ENCODE measurements around the gene IGF2BP3. TPM values are rescaled to one million over a fixed set of nuclear protein-coding genes. Genes with fewer than 3 reads are reported as not detected.
"Not testable (repeated sequence)": the region's sequence is repeated elsewhere in the genome, so short reads cannot be mapped to it uniquely, and the experiment has no call there.

IGF2BP3 gene
- total RNA-seq, 1 donor from 2014 or later = 2.0 TPM

- H3K36me3 ChIP-seq = no peaks in the 10 kb centered on the region
- no peaks in the 10 kb centered on the region for H3K27me3 ChIP-seq (ENCODE audit: low read depth)
- DNase-seq (no peak), ATAC-seq (no peak)
- intact Hi-C loops (cut with DNase I) = no loop called here
- peaks cover 44% of the 10 kb centered on the region for H3K4me1 ChIP-seq
- H3K27ac ChIP-seq = no peak overlapping the region
- no peak overlapping the region for H3K4me3 ChIP-seq
- TF ChIP-seq, protein P1, sequence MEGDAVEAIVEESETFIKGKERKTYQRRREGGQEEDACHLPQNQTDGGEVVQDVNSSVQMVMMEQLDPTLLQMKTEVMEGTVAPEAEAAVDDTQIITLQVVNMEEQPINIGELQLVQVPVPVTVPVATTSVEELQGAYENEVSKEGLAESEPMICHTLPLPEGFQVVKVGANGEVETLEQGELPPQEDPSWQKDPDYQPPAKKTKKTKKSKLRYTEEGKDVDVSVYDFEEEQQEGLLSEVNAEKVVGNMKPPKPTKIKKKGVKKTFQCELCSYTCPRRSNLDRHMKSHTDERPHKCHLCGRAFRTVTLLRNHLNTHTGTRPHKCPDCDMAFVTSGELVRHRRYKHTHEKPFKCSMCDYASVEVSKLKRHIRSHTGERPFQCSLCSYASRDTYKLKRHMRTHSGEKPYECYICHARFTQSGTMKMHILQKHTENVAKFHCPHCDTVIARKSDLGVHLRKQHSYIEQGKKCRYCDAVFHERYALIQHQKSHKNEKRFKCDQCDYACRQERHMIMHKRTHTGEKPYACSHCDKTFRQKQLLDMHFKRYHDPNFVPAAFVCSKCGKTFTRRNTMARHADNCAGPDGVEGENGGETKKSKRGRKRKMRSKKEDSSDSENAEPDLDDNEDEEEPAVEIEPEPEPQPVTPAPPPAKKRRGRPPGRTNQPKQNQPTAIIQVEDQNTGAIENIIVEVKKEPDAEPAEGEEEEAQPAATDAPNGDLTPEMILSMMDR (IDR thresholded peaks at IDR 0.05) = no peak
- no peaks in the 10 kb centered on the region for H3K9me3 ChIP-seq
Measured at GRCh38 chr7:23332193-23332592, 138.1 kb downstream of the IGF2BP3 start.

DNA sequence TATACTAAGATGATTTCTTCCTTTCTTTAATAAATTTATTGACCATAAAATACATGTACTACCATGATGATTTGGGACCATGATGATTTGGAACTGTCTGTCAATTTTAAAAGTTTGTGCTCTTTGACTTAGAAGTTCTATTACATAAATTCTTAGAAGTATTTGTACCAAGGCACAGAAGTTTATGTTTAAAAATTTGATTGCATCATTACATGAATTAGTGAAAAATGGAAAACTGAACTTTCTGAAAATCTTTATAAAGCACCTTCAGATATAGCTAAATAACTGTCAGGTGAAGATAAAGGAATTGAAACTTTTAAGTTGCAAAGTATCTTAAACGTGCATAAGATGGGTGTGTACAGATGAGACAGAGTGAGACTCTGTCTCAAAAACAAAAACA, 139.2 kb downstream of the IGF2BP3 start:
- intact Hi-C loops (cut with DNase I) = no loop called here
- DNase-seq (no peak), ATAC-seq (no peak)
- Histone ChIP-seq H3K27ac (no peak overlapping the region), H3K9me3 (no peaks in the 10 kb centered on the region), H3K36me3 (no peaks in the 10 kb centered on the region), H3K4me1 (peaks cover 40% of the 10 kb centered on the region), H3K27me3 (ENCODE audit: low read depth) (no peaks in the 10 kb centered on the region), H3K4me3 (no peak overlapping the region)
- TF ChIP-seq, protein P1 (IDR thresholded peaks at IDR 0.05) = no peak

DNA sequence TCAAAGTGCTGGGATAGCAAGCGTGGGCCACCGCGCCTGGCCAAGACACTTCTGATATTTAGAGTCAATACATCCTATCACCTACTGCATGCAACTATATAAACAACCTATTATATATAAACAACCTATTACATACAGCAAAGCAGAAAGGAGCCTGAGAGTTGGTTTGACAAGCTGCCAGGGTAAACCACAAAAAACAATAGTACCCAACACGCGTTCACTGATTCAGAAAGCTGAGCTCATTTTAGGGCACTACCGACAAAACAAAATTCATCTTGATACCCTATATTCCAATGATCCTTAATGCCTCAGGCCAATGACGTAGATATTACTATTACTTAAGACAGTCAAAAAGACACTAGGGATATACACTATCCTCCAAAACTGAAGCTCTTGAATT, 154.9 kb downstream of the IGF2BP3 start:
- DNase-seq (no peak), ATAC-seq (no peak)
- no peak overlapping the region for H3K27ac ChIP-seq
- intact Hi-C loops (cut with DNase I) = no loop called here
- no peaks in the 10 kb centered on the region for H3K4me1 ChIP-seq
- H3K9me3 ChIP-seq = no peaks in the 10 kb centered on the region
- H3K27me3 ChIP-seq (ENCODE audit: low read depth) = no peaks in the 10 kb centered on the region
- H3K4me3 ChIP-seq = no peak overlapping the region
- TF ChIP-seq, protein P1 (IDR thresholded peaks at IDR 0.05) = no peak
- H3K36me3 ChIP-seq = peaks cover 13% of the 10 kb centered on the region

- DNase-seq; ATAC-seq; H3K27ac ChIP-seq; H3K4me3 ChIP-seq; intact Hi-C loops (cut with DNase I); H3K9me3 ChIP-seq; H3K4me1 ChIP-seq; H3K27me3 ChIP-seq (ENCODE audit: low read depth): not testable (repeated sequence)
- H3K36me3 ChIP-seq = peaks cover 43% of the 10 kb centered on the region
Measured at GRCh38 chr7:23312141-23312540, 158.2 kb downstream of the IGF2BP3 start.

DNA sequence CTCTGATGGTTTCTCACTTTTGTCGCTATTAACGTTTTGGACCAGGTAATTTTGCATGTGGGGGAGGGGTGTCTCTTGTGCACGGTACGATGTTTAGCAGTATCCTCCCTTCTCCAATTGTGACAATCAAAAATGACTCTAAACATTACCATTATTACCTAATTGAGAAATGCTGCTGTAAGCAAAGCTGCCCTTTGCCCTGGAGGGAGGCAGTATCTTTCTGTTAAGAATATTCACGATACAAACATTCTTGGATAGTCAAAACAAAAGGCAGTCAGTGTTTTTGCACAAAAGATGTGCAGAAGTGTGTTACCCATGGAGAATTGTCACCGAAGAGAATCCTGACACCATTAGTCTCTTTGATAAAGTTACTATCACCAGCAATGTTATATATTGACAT, 161.5 kb downstream of the IGF2BP3 start:
- Histone ChIP-seq H3K4me3 (no peak overlapping the region), H3K36me3 (peaks cover 43% of the 10 kb centered on the region), H3K27me3 (ENCODE audit: low read depth) (no peaks in the 10 kb centered on the region), H3K9me3 (no peaks in the 10 kb centered on the region), H3K4me1 (peaks cover 7% of the 10 kb centered on the region), H3K27ac (no peak overlapping the region)
- no peak for DNase-seq
- intact Hi-C loops (cut with DNase I) = no loop called here
- TF ChIP-seq, protein P1 (IDR thresholded peaks at IDR 0.05) = no peak
- ATAC-seq = no peak

- Histone ChIP-seq H3K27me3 (ENCODE audit: low read depth) (no peaks in the 10 kb centered on the region), H3K4me1 (peaks cover 22% of the 10 kb centered on the region), H3K36me3 (peaks cover 54% of the 10 kb centered on the region), H3K4me3 (no peak overlapping the region), H3K27ac (no peak overlapping the region), H3K9me3 (no peaks in the 10 kb centered on the region)
- ATAC-seq = no peak
- DNase-seq = no peak
- intact Hi-C loops (cut with DNase I) = no loop called here
- TF ChIP-seq, protein P1 (IDR thresholded peaks at IDR 0.05) = no peak
Measured at GRCh38 chr7:23306936-23307521, 163.3 kb downstream of the IGF2BP3 start.

All from lower lobe of right lung (tissue), 2 donors.